PC-9 (cell line): ENCODE measurements around the gene COL4A4. TPM values are rescaled to one million over a fixed set of nuclear protein-coding genes. Genes with fewer than 3 reads are reported as not detected.

Source experiments
- BruUV-seq: library from RNA; stranded (reverse); fragments of 400-500 nt; replicated peaks from 2 replicates; lab custom pipeline; 2021; lab: Mats Ljungman, UMichigan
- CTCF ChIA-PET: fragments of 300-600 bp; sonication (Branson Sonifier 250); formaldehyde crosslinking; loops from one replicate; lab custom pipeline; 2022; ENCODE audit warnings: antibody characterized with exemption; lab: Charles Lee
- POLR2A ChIA-PET: fragments of 300-600 bp; sonication (Branson Sonifier 250); formaldehyde crosslinking; loops from one replicate; lab custom pipeline; 2022; ENCODE audit warnings: antibody characterized with exemption; ENCODE audit not compliant: unreplicated experiment; lab: Charles Lee
- DNase-seq, 2 experiments: peaks; one replicate each; pipeline versions ENCODE4 v3.0.0 to v3.0.0-alpha.2; 2015 to 2022; ENCODE audit warnings: mixed read lengths in 1 of 2
- H2AFZ ChIP-seq: fragments of 200-600 bp; sonication (generic); 2 replicates; pipeline ENCODE4 v1.8.1; 2017; ENCODE audit warnings: antibody characterized with exemption
- H3F3A ChIP-seq: fragments of 200-600 bp; sonication (generic); 2 replicates; pipeline ENCODE4 v1.8.1; 2017; ENCODE audit warnings: antibody characterized with exemption, mild to moderate bottlenecking, low read depth; ENCODE audit not compliant: insufficient read depth
- H3K27ac ChIP-seq: fragments of 200-600 bp; sonication (generic); 2 replicates; pipeline ENCODE4 v1.6.1; 2016; ENCODE audit warnings: mixed run types
- H3K27me3 ChIP-seq: fragments of 200-600 bp; sonication (generic); 2 replicates; pipeline ENCODE4 v1.6.1; 2016; ENCODE audit warnings: low read depth, mixed run types; ENCODE audit not compliant: insufficient read depth
- H3K36me3 ChIP-seq: fragments of 200-600 bp; sonication (generic); 2 replicates; pipeline ENCODE4 v1.6.1; 2016; ENCODE audit warnings: low read depth, mixed run types
- H3K4me1 ChIP-seq: fragments of 200-600 bp; sonication (generic); replicated peaks from 2 replicates; pipeline ENCODE4 v1.6.1; 2016; ENCODE audit warnings: mixed run types; ENCODE audit not compliant: insufficient read depth
- H3K4me2 ChIP-seq: fragments of 200-600 bp; sonication (generic); 2 replicates; pipeline ENCODE4 v1.6.1; 2017; ENCODE audit warnings: mixed run types
- H3K4me3 ChIP-seq: fragments of 200-600 bp; sonication (generic); 2 replicates; pipeline ENCODE4 v1.6.1; 2016; ENCODE audit warnings: mixed run types
- H3K79me2 ChIP-seq: fragments of 200-600 bp; sonication (generic); 2 replicates; pipeline ENCODE4 v1.6.1; 2017; ENCODE audit warnings: low read depth, mixed run types
- H3K9me2 ChIP-seq: fragments of 200-600 bp; sonication (generic); 2 replicates; pipeline ENCODE4 v1.8.1; 2017; ENCODE audit warnings: mild to moderate bottlenecking; ENCODE audit not compliant: insufficient read depth
- H3K9me3 ChIP-seq: fragments of 200-600 bp; sonication (generic); 2 replicates; pipeline ENCODE4 v1.8.1; 2016; ENCODE audit warnings: low read depth; ENCODE audit not compliant: insufficient read depth
- H4K20me1 ChIP-seq: fragments of 200-600 bp; sonication (generic); 2 replicates; pipeline ENCODE4 v1.8.1; 2017; ENCODE audit not compliant: insufficient read depth
- EZH2 ChIP-seq: fragments of 200-600 bp; sonication (generic); IDR thresholded peaks from 2 replicates; pipeline ENCODE4 v1.8.0; 2017; ENCODE audit warnings: antibody characterized with exemption, low read depth
- intact Hi-C: fragments of 100-400 bp; cut with micrococcal nuclease; formaldehyde crosslinking; loops from one replicate; pipeline ENCODE4 v1.10.0; 2022; ENCODE audit not compliant: unreplicated experiment
- total RNA-seq: library from RNA; stranded (reverse); gene quantifications from 2 replicates; pipeline ENCODE4 v1.2.3, GENCODE V29; 2021
- TF ChIP-seq, protein P1 (sequence below): fragments of 200-600 bp; sonication (generic); conservative IDR thresholded peaks from 2 replicates; pipeline ENCODE4 v1.6.1; 2017; ENCODE audit warnings: mixed run types, antibody characterized with exemption, mild to moderate bottlenecking, moderate library complexity

The COL4A4 gene
- total RNA-seq, 1 experiment from 2014 or later: 5.6 TPM

DNA sequence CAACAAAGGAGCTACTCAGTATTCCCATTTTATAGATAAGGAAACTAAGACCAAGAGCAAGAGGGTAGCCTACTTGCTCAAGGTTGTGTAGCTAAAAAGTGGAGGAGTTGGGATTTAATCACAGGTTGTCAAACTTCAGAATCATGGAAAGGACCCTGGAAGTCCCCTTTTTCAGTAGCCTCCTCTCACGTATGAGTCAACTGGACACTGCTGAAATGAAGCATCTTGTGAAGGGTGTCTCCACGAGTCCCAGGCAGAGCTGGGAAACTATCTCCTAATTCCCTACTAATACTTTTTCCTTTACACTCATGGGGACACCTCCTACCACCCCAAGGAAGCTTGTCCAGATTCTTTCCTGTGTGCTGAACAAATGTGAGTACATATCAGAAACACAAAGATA, 172.3 kb downstream of the COL4A4 start:
- Histone ChIP-seq H3K4me1 (no peaks in the 10 kb centered on the region), H2AFZ (no peak overlapping the region), H3K27me3 (no peaks in the 10 kb centered on the region), H3K79me2 (no peaks in the 10 kb centered on the region), H3K4me3 (no peak overlapping the region), H3K4me2 (no peak overlapping the region), H3K9me2 (no peaks in the 10 kb centered on the region), H3K27ac (no peak overlapping the region), H3K9me3 (no peaks in the 10 kb centered on the region), H3K36me3 (no peaks in the 10 kb centered on the region), H4K20me1 (no peaks in the 10 kb centered on the region), H3F3A (no peaks in the 10 kb centered on the region)
- BruUV-seq: no TSS peak
- no peak for DNase-seq
- intact Hi-C loops: no loop called here
- ChIA-PET CTCF (no interaction called here), POLR2A (no interaction called here)
- TF ChIP-seq, protein P1, sequence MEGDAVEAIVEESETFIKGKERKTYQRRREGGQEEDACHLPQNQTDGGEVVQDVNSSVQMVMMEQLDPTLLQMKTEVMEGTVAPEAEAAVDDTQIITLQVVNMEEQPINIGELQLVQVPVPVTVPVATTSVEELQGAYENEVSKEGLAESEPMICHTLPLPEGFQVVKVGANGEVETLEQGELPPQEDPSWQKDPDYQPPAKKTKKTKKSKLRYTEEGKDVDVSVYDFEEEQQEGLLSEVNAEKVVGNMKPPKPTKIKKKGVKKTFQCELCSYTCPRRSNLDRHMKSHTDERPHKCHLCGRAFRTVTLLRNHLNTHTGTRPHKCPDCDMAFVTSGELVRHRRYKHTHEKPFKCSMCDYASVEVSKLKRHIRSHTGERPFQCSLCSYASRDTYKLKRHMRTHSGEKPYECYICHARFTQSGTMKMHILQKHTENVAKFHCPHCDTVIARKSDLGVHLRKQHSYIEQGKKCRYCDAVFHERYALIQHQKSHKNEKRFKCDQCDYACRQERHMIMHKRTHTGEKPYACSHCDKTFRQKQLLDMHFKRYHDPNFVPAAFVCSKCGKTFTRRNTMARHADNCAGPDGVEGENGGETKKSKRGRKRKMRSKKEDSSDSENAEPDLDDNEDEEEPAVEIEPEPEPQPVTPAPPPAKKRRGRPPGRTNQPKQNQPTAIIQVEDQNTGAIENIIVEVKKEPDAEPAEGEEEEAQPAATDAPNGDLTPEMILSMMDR: no peak
- no peak for TF ChIP-seq EZH2

DNA sequence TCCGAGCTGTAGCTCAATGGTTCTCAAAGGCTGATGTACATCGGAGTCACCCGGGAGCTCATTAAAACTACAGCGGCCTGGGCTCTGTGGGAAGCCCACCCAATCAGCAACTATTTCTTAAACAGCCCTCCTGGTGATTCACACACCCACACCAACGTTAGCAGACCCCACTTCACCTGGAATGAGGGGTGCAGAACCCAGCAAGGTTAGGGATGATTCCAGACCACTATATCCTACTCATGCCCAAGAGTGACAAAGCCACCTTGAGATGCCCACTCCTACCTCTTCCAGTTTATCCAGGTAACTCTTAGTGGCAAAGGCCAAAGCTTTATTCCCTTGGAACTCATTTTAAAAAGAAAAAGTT, 178.4 kb downstream of the COL4A4 start:
- POLR2A ChIA-PET: interaction anchor here (0.6 kb wide), 1 partner anchor 920 kb away, joined by 7 read pairs; no protein-coding TSS in a partner anchor
- BruUV-seq: no TSS peak

DNA sequence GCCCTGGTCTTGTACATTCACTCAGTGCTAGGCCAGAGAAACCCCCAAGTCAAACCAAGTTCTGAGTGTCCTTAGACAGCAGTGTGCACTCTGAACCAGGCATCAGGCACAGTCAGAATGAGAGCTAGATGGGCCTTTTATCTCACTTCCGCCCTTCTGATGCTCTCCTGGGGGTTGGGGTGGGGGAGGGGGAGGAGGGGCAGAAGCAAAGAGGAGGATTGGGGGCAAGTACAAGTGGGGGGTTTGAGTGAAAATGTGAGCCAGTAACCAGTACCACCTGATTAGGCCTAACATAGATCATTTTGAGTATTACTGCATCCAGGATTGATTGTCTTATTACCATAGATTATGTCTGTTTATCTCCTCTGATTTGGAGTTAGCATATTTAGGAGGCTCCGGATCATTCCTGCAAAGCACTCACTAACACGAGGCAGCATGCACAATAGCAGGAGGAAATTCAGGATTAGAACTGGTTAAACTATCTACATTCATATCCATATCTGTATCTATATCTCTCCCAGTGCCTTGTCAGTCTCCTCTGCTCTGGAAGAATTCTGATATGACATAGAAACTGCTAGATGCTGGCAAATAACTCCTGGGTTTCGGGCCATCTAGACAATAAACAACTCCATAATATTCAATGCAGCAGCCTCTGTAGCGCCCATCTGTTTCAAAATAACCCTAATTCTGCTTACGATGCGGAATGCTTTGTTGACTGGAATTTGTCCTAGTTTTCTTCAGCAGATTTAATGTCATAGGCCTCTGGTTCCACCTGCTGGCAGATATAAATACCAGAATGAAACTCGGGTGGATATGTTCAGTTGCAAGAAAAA, 179.0 kb downstream of the COL4A4 start:
- H3K9me2 ChIP-seq: no peaks in the 10 kb centered on the region
- no peaks in the 10 kb centered on the region for H3K9me3 ChIP-seq
- TF ChIP-seq, protein P1: peak; percentile 72
- no peak for TF ChIP-seq EZH2
- H4K20me1 ChIP-seq: no peaks in the 10 kb centered on the region
- no peaks in the 10 kb centered on the region for H3K79me2 ChIP-seq
- DNase-seq: peak; percentile 22 to 43
- no peak overlapping the region for H3K4me3 ChIP-seq
- ChIA-PET POLR2A (interaction anchor here (0.6 kb wide), 1 partner anchor 919 kb away, joined by 7 read pairs; no protein-coding TSS in a partner anchor), CTCF (interaction anchor here (0.6 to 1.4 kb wide), 3 partner anchors 71 to 1320 kb away, joined by 4 to 8 read pairs (median 6); no protein-coding TSS in a partner anchor)
- no peaks in the 10 kb centered on the region for H3K4me1 ChIP-seq
- no peaks in the 10 kb centered on the region for H3K36me3 ChIP-seq
- no TSS peak for BruUV-seq
- no peak overlapping the region for H3K4me2 ChIP-seq
- H3K27me3 ChIP-seq: no peaks in the 10 kb centered on the region
- no peak overlapping the region for H3K27ac ChIP-seq
- no peaks in the 10 kb centered on the region for H3F3A ChIP-seq
- no peak overlapping the region for H2AFZ ChIP-seq
- intact Hi-C loops: loop anchor here (1.0 to 10.0 kb wide), 5 partner anchors 120 to 1320 kb away; no protein-coding TSS in a partner anchor

More for the DNA sequence above, 178.4 kb downstream of the COL4A4 start:
- H3K36me3 ChIP-seq: no peaks in the 10 kb centered on the region
- H3K79me2 ChIP-seq: no peaks in the 10 kb centered on the region
- no peaks in the 10 kb centered on the region for H3F3A ChIP-seq
- TF ChIP-seq, protein P1: peak; percentile 13; the same call in 1 of the 2 replicates
- no peak for TF ChIP-seq EZH2
- no peak for DNase-seq
- no peaks in the 10 kb centered on the region for H3K9me2 ChIP-seq
- no peak overlapping the region for H2AFZ ChIP-seq
- intact Hi-C loops: loop anchor here (1.0 to 10.0 kb wide), 5 partner anchors 119 to 1320 kb away; no protein-coding TSS in a partner anchor
- H3K4me3 ChIP-seq: no peak overlapping the region
- H3K4me2 ChIP-seq: no peak overlapping the region
- no peaks in the 10 kb centered on the region for H3K9me3 ChIP-seq
- CTCF ChIA-PET: interaction anchor here (0.9 to 1.4 kb wide), 2 partner anchors 183 to 1320 kb away, joined by 4 to 6 read pairs; no protein-coding TSS in a partner anchor
- no peak overlapping the region for H3K27ac ChIP-seq
- no peaks in the 10 kb centered on the region for H4K20me1 ChIP-seq
- H3K4me1 ChIP-seq: no peaks in the 10 kb centered on the region
- no peaks in the 10 kb centered on the region for H3K27me3 ChIP-seq
